HUES64 (cell line): ENCODE results near the gene SMNDC1.
"Not testable (repeated sequence)": the region's sequence is repeated elsewhere in the genome, so short reads cannot be mapped to it uniquely, and the experiment has no call there.

Experiments used
- H3K27ac ChIP-seq: 2 replicates; pipeline ENCODE4 v1.7.0; 2013; ENCODE audit warnings: low read depth, low read length, inconsistent platforms
- H3K27me3 ChIP-seq: 2 replicates; pipeline ENCODE4 v1.6.1; 2013; ENCODE audit warnings: mild to moderate bottlenecking, low read length; ENCODE audit not compliant: insufficient read depth
- H3K36me3 ChIP-seq: 2 replicates; pipeline ENCODE4 v1.6.1; 2013; ENCODE audit warnings: mild to moderate bottlenecking, low read length; ENCODE audit not compliant: insufficient read depth
- H3K4me1 ChIP-seq: 2 replicates; pipeline ENCODE4 v1.6.1; 2013; ENCODE audit warnings: mild to moderate bottlenecking, low read length, moderate library complexity; ENCODE audit not compliant: insufficient read depth
- H3K4me3 ChIP-seq: 2 replicates; pipeline ENCODE4 v1.5.1; 2013; ENCODE audit warnings: mild to moderate bottlenecking, low read length, moderate library complexity
- H3K9ac ChIP-seq: 2 replicates; pipeline ENCODE4 v1.6.1; 2013; ENCODE audit warnings: mild to moderate bottlenecking, low read depth, low read length
- H3K9me3 ChIP-seq: 2 replicates; pipeline ENCODE4 v1.6.1; 2013; ENCODE audit warnings: low read depth, low read length; ENCODE audit not compliant: insufficient read depth
- WGBS: fragments of 150-250, 120-280 bp; methylation state at CpG from one replicate; pipeline ENCODE4 v1.1.7; 2013; ENCODE audit warnings: missing lambda C conversion rate; 5-methylcytosine and 5-hydroxymethylcytosine counted together

The SMNDC1 gene

DNA sequence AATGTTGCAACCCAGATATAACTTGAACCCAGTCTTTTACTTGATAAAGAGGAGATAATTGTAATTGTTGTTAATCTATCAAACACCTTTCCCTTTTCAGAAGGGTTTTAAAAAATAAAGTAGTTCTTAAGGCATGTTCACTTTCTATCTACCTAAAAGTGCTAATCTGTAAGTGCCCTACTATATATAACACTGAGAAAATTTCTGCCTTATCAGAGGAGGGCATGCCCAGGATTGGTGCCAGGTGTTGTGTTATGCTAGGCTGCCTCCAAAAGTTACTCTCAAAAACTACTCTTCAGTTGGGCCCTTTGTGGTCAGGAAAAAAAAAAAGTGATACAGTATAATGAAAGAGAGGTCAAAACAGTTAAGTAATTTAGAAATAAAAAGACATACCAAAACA is 36.3 kb downstream of the SMNDC1 start:
- Histone ChIP-seq H3K9me3 (no peaks in the 10 kb centered on the region), H3K9ac (no peak overlapping the region), H3K4me3 (no peak overlapping the region), H3K27me3 (no peaks in the 10 kb centered on the region), H3K36me3 (no peaks in the 10 kb centered on the region), H3K4me1 (no peaks in the 10 kb centered on the region), H3K27ac (no peak overlapping the region)

DNA sequence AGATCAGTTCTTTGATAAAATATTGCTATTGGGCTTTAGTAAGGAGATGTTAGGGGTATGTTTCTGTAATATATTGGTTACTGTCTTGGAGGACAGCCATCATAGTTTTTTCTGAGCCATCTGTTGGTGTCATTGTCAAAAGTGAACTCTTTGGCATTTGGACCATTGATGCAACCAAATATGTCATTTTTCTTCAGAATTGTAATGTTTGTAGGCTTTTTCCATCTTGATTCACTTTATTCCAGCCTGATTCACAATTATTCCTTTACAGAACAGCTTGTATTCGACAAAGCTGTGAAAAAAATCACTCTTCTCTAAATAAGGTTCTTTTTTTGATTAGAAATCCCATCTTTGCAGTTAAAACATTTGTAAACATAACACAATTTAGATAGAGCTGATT is 37.4 kb downstream of the SMNDC1 start:
- Histone ChIP-seq H3K4me1 (no peaks in the 10 kb centered on the region), H3K36me3 (no peaks in the 10 kb centered on the region), H3K27ac (no peak overlapping the region), H3K9ac (no peak overlapping the region), H3K27me3 (no peaks in the 10 kb centered on the region), H3K4me3 (no peak overlapping the region), H3K9me3 (no peaks in the 10 kb centered on the region)
- WGBS, result 100% methylated on average over 1 of the region's 1 CpG

DNA sequence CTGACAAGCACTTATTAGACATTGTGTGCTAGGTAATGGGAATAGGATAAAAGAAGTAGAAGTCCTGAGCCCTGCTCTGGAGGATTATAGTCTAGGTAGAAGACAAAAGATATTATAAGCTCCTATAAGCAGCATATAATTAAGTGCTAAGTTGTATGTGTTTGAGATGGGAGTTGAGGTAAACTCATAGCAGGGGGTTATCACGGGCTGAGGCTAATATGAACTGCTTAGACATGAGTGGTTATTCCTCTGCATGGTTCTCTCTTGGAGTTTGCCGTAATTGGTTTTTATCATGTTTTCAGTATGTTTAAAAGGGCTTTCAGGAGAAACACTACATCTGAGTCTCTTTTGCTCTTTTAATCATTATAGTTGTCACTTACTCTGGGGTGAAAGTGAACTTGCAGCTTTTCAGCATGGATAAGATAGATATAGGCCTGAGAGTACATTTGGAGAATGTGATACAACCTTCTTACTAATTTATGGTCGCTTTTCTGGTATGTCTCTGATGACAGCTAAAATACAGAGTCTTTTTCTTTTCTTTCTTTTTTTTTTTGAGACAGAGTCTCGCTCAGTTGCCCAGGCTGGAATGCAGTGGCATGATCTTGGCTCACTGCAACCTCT is 39.0 kb downstream of the SMNDC1 start:
- no peaks in the 10 kb centered on the region for H3K36me3 ChIP-seq
- no peaks in the 10 kb centered on the region for H3K4me1 ChIP-seq
- H3K9ac ChIP-seq, result no peak overlapping the region
- no peak overlapping the region for H3K4me3 ChIP-seq
- H3K9me3 ChIP-seq, result no peaks in the 10 kb centered on the region
- H3K27me3 ChIP-seq, result no peaks in the 10 kb centered on the region
- no peak overlapping the region for H3K27ac ChIP-seq
- WGBS, result 92% methylated on average over 4 of the region's 4 CpGs

DNA sequence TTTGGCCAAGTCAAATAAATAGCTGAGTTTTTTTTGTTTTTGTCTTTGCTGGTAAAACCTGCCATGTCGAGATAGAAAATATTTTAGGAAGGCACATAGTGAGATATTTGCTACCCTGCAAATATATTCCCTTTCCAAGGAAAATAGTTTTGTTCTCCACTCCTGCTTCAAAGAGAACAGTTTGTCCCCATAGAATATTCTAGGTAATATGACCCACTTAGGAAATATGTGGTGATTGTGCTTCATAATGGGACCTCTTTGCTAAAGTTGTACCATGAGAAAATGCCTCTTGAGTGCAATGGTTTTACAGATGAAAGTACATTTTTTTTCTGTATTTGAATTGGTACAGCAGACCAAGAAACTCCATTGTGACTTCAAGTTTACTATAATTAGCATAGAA is 41.6 kb downstream of the SMNDC1 start:
- no peaks in the 10 kb centered on the region for H3K27me3 ChIP-seq
- WGBS, result 82% methylated on average over 1 of the region's 1 CpG

DNA sequence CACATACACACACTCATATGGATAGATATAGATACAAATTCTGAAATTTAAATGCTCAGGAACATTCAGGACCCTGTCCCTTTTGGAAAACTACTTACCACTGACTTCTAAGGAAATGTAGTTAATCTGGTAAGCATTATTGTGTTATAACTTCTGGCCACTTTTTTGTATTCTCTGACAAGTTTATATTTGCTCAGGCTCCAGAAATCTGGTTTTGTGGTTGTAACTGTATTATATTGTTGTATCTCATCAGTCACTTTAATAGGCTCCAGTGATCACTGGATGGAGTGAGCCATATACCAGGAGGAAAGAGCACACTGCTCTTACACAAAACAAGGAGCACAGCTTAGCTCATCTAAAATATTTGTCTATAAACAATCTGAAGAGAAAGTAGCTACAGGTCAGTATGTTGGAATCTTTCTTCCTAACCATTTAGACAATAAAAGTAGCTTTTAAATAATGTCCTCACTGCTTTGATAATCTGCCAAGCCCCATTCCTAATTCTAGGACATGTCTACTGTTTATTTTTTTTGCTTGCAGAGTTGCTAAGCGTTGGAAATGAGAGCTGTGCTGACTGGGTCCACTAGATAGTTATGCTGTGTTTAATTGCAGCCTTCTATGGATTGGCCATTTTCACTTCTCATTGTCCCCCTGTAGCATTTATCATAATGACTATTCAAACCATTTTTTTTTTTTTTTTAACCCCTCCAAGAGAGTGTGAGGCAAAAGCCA is 43.8 kb downstream of the SMNDC1 start:
- no peaks in the 10 kb centered on the region for H3K36me3 ChIP-seq
- no peak overlapping the region for H3K9ac ChIP-seq
- H3K9me3 ChIP-seq, result no peaks in the 10 kb centered on the region
- H3K27me3 ChIP-seq, result no peaks in the 10 kb centered on the region
- H3K4me1 ChIP-seq, result no peaks in the 10 kb centered on the region
- WGBS, result 100% methylated on average over 1 of the region's 1 CpG
- no peak overlapping the region for H3K27ac ChIP-seq
- no peak overlapping the region for H3K4me3 ChIP-seq

More for the DNA sequence above, 41.6 kb downstream of the SMNDC1 start:
- H3K4me1 ChIP-seq, result no peaks in the 10 kb centered on the region
- H3K4me3 ChIP-seq, result no peak overlapping the region
- H3K9me3 ChIP-seq, result no peaks in the 10 kb centered on the region
- no peak overlapping the region for H3K9ac ChIP-seq
- no peaks in the 10 kb centered on the region for H3K36me3 ChIP-seq
- no peak overlapping the region for H3K27ac ChIP-seq

DNA sequence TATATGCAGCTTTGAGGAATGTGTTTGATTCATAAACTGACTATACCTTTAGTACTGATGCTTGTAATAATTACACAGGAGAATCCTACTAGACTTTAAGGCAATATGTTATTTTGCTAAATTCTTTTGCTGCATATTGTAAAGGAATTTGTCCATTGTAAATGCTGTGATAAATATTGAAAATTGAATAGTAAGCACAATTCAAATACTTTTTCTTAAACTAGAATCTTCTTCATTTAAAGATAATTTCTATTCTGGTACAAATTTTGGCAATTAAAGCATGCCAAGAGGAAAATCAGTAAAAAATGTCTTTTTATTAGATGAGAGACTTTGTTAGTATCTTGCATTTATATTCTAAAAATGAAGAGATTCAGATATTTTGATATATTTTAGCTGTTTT is 45.4 kb downstream of the SMNDC1 start:
- H3K4me1 ChIP-seq, result no peaks in the 10 kb centered on the region
- no peaks in the 10 kb centered on the region for H3K27me3 ChIP-seq
- no peaks in the 10 kb centered on the region for H3K9me3 ChIP-seq
- no peak overlapping the region for H3K9ac ChIP-seq
- no peak overlapping the region for H3K27ac ChIP-seq
- no peaks in the 10 kb centered on the region for H3K36me3 ChIP-seq
- no peak overlapping the region for H3K4me3 ChIP-seq

DNA sequence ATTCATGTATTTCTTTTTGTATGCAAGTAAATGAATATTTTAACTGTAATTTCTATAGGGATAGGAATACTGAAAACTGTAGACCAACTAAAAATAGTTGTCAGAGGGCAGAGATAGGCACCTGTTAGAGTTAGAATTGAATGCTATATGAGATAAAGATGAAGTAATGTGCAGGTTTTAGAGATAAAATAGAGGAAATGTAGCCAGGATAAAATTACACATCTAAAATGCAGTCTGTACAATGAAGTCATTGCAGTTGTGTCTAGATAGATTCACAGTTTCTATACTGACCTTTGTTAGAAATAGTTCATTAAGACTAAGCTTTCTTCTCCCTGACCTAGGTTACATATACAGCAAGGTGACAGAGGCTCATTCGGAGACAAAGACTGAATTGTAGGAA is 46.2 kb downstream of the SMNDC1 start:
- no peaks in the 10 kb centered on the region for H3K4me1 ChIP-seq
- no peaks in the 10 kb centered on the region for H3K9me3 ChIP-seq
- no peaks in the 10 kb centered on the region for H3K36me3 ChIP-seq
- WGBS, result 82% methylated on average over 1 of the region's 1 CpG
- no peak overlapping the region for H3K27ac ChIP-seq
- no peaks in the 10 kb centered on the region for H3K27me3 ChIP-seq
- H3K4me3 ChIP-seq, result no peak overlapping the region
- H3K9ac ChIP-seq, result no peak overlapping the region

DNA sequence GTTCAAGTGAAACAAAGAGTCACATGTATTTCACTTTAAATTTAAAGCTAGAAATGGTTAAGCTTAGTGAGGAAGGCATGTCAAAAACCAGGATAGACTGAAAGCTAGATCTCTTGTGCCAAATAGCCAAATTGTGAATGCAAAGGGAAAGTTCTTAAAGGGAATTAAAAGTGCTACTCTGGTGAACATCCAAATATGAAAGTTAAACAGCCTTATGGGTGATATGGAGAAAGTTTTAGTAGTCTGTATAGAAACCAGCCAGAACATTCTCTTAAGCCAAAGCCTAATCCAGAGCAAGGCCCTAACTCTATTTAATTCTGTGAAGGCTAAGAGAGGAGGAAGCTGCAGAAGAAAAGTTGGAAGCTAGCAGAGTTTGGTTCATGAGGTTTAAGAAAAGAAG is 50.3 kb downstream of the SMNDC1 start:
- no peaks in the 10 kb centered on the region for H3K27me3 ChIP-seq
- H3K9me3 ChIP-seq, result no peaks in the 10 kb centered on the region
- H3K4me3 ChIP-seq, result no peak overlapping the region
- H3K9ac ChIP-seq, result no peak overlapping the region
- H3K4me1 ChIP-seq, result no peaks in the 10 kb centered on the region
- H3K36me3 ChIP-seq, result no peaks in the 10 kb centered on the region
- no peak overlapping the region for H3K27ac ChIP-seq

DNA sequence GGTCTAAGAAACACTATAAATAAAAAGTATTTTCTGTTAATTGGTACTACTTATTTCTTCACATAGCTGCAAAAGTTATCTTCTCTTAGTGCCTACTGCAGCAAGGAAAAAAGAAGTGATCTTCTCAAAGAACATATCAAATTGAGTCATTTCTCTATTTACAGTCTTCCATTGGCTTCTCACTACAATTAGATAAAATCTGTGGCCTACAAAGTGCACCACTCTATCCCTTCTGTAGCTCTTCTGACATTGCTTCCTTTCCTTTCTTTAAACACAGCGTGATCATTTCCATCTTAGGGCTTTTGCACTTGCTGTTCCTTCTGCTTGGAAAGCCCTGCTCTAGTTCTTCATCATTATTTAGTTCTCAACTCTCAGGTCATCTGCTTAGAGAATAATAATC is 52.6 kb downstream of the SMNDC1 start:
- WGBS, result 86% methylated on average over 1 of the region's 1 CpG
- no peak overlapping the region for H3K9ac ChIP-seq
- no peak overlapping the region for H3K27ac ChIP-seq
- H3K4me1 ChIP-seq, result no peaks in the 10 kb centered on the region
- H3K9me3 ChIP-seq, result no peaks in the 10 kb centered on the region
- H3K27me3 ChIP-seq, result no peaks in the 10 kb centered on the region
- H3K4me3 ChIP-seq, result no peak overlapping the region
- no peaks in the 10 kb centered on the region for H3K36me3 ChIP-seq

DNA sequence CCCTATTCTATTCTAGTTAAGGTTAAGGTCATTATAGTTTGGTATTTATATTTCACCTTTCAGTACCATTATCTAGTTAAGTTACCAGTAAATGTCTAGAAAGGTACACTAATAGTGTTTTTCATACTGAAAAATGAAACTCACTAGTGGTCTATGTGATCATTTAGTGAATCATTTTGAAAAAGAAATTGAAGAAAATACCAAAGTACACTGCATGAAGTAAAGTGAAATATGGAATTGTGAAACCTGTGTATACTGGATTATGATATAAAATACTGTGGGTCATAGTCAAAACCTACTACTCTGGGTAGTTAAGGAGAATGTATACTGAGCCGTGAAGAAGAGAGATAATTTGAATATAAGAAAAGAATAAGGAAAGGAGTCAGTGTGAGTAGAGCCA is 53.3 kb downstream of the SMNDC1 start:
- 89% methylated on average over 1 of the region's 1 CpG for WGBS

DNA sequence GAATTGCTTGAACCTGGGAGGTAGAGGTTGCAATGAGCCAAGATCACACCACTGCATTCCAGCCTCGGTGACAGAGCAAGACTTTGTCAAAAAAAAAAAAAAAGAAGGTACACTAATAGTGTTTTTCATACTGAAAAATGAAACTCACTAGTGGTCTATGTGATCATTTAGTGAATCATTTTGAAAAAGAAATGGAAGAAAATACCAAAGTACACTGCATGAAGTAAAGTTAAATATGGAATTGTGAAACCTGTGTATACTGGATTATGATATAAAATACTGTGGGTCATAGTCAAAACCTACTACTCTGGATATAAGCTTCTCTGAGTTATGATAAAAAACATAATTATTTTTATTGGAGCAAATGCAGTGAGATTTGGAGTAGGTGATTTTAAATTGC is 55.2 kb downstream of the SMNDC1 start:
- not testable (repeated sequence) for H3K27me3 ChIP-seq, H3K9ac ChIP-seq, H3K36me3 ChIP-seq, H3K4me3 ChIP-seq, H3K27ac ChIP-seq, H3K9me3 ChIP-seq
- WGBS, result 100% methylated on average over 1 of the region's 1 CpG
- peaks cover 11% of the 10 kb centered on the region for H3K4me1 ChIP-seq

More for the DNA sequence above, 53.3 kb downstream of the SMNDC1 start:
- H3K27ac ChIP-seq, H3K36me3 ChIP-seq, H3K27me3 ChIP-seq, H3K4me1 ChIP-seq, H3K9ac ChIP-seq, H3K9me3 ChIP-seq, H3K4me3 ChIP-seq: not testable (repeated sequence)

DNA sequence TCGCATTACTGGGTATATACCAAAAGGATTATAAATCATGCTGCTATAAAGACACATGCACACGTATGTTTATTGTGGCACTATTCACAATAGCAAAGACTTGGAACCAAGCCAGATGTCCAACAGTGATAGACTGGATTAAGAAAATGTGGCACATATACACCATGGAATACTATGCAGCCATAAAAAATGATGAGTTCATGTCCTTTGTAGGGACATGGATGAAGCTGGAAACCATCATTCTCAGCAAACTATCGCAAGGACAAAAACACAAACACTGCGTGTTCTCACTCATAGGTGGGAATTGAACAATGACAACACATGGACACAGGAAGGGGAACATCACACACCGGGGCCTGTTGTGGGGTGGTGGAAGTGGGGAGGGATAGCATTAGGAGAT is 56.9 kb downstream of the SMNDC1 start:
- 93% methylated on average over 3 of the region's 5 CpGs for WGBS
- peaks cover 20% of the 10 kb centered on the region for H3K4me1 ChIP-seq
- H3K27ac ChIP-seq, H3K4me3 ChIP-seq, H3K27me3 ChIP-seq, H3K36me3 ChIP-seq, H3K9ac ChIP-seq, H3K9me3 ChIP-seq: not testable (repeated sequence)
